NOMO-1 (cell line): ENCODE results near the gene CD74.
"Not testable (repeated sequence)": the region's sequence is repeated elsewhere in the genome, so short reads cannot be mapped to it uniquely, and the experiment has no call there.

ENCODE experiments used
- DNase-seq, 2 experiments: peaks; one replicate each; lab custom pipeline; 2025; ENCODE audit not compliant: unreplicated experiment in 2 of 2; lab: John Stamatoyannopoulos, UW

CD74 gene

DNA sequence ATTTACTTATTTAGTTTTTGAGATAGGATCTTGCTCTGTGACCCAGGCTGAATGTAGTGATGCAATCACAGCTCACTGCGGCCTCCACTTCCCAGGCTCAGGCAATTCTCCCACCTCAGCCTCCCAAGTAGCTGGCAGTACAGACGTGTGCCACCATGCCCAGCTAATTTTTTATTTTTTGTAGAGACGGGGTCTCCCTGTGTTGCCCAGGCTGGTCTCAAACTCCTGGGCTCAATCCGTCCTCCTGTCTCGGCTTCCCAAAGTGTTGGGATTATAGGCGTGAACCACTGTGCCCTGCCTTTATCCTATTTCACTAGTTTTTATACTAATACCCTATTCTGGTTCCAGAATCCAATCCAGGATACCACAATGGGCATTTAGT lies 30.0 kb upstream of the CD74 start:
- DNase-seq = no peak

DNA sequence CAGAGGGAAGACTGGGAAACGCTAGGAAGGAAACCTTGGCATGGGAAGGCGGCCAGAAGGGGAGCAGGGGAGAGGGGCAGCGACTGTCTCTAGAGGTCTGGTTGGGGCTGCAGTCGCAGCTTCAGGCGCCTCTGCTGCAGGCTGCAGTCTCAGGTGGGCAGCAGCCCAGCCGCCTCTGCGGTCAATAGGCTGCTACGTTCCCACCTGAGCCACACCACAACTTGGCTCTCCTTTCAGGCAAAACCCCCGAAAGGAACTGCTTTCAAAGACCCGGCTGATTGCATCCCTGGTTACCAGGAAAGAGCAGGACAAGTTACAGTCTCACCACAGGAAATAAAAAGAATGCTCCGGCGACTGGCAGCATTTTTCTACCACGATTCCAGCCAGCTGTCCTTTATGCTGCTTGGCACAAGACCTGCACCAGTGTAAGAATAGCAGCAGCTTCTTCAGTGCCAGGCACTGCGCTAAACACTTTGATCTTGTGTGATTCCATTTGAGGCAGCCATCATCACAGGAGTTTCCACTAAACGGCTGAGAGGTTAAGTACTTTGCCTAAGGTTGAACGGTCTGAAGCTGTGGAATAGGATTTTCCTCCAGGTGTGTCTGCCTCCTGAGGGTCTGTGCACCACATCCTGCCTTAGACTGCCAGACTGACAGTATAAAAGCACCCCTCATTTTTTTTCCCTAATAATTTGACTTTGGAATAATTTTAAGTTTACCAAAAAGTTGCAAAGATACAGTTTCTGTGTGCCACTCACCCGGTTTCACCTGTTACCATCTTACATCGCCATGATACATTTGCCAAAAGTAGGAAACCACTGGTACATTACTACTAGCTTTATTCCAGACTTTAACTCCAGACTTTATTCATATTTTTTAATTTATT lies 29.3 kb upstream of the CD74 start:
- no peak for DNase-seq

DNA sequence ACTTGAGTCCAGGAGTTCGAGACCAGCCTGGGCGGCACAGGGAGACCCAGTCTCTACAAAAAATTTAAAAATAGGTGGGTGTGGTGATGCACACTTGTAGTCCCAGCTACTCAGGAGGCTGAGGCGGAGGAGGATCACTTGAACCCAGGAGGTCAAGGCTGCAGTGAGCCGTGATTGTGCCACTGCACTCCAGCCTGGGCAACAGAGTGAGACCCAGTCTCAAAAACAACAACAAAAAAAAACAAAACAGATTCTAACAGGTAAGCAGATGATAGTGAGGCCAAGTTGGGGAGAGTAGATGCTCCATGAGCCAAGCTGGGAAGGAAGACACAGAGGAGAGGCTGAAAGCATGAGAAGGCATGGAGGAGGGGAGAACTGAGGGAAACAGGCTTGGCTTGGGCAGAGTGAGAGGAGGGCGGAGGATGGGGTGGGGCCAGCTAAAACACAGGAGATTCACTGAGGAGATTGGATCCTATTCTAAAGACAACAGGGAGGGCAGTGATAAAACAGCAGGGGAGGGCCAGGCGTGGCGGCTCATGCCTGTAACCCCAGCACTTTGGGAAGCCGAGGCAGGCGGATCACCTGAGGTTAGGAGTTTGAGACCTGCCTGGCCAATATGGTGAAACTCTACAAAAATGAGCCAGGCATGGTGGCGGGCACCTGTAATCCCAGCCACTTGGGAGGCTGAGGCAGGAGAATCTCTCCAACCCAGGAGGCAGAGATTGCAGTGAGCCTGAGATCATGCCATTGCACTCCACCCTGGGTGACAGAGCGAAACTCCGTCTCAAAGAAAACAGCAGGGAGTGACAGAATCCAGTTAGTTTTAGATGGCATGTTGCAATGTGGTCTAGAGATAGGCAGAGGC lies 28.5 kb upstream of the CD74 start:
- DNase-seq = no peak

DNA sequence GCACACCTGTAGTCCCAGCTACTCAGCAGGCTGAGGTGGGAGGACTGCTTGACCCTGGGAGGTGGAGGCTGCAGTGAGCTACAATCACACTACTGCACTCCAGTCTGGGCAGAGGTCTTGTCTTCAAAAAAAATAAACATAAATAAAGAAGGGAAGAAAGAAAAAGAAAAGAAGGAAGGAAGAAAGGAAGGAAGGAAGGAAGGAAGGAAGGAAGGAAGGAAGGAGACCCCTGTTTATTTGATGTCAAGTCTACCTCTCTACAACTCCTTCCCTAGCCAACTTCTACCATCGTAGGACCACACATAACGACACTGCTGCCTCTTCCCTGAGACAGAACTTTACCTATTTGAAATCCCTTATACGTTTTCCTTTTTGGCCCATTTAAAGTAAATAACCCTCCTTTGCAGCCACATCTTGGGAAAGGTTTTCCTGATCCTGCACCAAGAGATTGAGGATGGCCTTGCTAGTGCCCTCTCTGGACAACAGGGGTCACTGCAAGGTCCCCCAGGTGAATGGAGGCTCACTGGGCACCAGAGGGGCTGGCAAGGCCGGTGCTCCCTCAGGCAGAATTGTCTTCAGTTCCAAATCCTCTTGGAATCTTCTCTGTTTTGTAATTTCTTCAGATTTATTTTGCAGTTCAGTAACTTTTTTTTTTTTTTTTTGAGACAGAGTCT lies 26.3 kb upstream of the CD74 start:
- DNase-seq = peak in 1 of 2 experiments; percentile 15

DNA sequence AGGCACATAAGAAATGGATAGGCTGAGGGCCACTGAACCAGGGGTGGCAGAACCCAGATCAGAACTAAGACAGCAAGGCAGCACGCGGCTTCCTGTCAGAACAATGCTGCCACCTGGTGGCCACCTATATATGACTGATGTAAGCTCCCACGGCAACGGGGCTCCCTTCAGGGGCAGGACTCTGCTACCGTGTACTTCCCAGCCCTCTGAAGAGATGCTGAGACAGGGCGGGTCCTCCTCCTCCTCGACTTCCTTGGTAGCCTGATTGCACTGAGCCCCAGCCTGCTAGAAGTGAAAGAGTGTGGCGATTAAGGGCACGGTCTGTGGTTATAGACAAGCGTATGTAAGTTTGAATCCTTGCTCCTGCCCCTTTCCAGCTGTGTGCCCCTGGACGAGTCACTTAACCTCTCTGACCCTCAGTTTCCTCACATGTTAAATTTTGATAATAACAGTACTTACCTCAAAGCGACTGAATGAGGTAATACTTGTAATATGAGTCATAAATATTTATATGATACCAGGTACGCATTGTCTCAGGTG lies 23.5 kb upstream of the CD74 start:
- peak; percentile 81 to 87 for DNase-seq

DNA sequence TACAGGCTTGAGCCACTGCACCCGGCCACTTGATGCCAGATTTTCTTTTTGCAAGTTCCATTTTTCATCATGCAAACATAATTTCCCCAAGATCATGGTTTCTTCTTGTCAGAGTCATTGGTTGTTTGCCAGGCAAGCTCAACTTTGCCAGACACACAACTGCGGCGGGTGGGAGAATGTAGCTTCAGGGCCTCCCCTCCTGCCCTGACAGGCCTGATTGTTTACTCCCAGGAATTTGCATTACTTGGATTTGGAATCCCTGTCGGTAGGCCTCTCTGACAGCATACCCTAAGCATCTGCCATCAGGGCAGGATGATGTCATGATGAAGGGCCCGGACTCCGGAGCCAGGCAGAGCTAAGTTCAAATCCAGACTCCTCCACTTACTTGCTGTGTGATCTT lies 21.8 kb upstream of the CD74 start:
- DNase-seq = no peak

DNA sequence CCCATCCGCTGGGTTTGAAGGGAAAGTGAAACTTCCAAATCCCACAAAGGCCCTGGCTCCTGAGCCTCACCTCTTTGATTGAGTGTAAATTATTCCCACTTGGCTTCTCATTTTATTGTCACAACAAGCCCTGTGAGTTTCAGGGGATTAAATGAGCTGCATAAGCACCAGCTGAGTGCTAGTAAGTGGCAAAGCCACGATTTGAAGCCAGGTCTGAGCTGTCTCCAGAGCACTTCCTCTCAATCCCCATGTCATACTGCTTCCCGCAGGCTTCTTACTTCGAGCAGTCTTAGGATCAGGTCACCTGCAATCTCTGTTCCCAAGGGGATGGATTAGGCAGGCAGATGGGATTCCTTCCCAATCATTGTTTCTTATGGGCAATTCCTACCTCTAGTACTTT lies 18.9 kb upstream of the CD74 start:
- no peak for DNase-seq

DNA sequence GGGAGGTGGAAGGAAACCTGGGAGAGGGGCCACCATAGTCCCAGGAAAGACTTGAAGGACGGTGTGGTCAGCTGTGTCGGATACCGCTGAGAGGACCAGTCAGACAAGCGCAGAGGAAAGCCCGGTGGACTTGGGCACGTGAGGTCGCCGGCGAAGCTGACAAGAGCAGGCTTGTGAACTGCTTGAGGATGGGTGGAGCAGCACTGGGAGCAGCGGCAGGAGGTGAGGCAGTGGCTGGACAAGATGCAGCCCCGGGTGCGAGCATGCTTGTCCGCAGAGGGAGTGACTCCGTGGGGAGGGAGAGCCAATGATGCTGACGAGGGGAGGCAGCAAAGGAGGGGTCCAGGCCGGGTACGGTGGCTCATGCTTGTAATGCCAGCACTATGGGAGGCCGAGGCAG lies 18.3 kb upstream of the CD74 start:
- DNase-seq = no peak

DNA sequence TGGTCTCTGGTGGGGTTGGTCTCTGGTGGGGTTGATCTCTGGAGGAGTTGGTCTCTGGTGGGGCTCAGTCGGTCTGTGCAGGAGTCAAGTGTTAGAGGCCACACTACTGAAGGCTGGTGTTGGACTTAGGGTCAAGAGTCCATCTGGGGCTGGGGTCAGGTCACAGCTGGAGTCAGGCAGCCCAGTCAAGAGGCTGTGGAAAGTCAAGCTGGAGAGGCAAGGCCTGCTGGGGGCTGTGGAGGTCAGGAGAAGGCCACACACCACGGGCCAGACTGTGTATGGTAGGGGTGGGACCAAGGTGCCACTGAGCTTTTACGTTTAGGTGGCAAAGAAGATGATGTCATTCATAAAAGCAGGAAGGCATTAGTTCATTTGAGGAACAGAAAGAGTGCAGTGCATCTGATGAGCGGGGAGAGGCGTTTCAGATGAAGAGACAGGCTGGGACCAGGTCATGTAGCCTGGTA lies 16.7 kb upstream of the CD74 start:
- DNase-seq = peak; percentile 13 to 59

DNA sequence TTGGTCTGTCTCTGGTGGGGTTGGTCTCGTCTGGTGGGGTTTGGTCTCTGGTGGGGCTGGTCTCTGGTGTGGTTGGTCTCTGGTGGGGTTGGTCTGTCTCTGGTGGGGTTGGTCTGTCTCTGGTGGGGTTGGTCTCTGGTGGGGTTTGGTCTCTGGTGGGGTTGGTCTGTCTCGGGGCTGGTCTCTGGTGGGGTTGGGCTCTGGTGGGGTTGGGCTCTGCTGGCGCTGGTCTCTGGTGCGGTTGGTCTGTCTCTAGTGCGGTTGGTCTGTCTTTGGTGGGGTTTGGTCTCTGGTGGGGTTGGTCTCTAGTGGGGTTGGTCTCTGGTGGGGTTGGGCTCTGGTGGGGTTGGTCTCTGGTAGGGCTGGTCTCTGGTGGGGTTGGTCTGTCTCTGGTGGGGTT lies 16.3 kb upstream of the CD74 start:
- DNase-seq = no peak

DNA sequence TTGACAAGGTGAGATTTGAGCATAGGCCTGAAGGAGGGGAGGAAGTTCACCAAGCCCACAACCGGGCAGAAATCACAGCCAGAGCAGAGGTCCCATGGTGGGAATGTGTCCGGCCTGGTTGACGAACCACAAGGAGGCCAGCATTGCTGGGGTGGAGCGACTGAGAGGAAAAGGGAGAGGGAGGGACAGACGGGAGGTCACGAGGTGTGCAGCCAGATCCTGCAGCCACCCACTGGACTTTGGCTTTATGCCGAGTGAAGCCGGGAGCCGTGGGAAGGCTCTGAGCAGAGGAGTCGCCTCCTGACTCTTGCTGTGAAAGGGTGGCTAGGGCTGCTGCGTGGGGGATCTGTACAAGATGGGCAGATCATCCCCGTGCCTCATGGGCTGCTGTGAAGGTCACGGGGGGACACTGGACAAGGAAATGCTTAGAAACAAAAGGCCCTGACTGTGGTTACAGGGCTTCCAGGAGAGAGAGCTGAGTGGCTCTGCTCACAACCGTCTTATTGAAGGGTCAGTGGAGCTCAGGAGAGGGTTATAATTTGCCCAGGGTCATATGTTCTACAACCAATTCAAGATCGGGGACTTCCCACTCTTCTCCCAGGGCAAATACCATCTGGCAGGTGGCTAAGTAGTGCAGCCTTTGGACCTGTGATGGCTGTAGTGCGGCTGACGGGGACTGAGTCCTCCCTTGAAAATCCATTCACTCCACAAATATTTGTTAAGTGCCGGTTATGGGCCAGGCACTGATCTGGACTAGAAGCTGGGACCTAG lies 15.6 kb upstream of the CD74 start:
- no peak for DNase-seq

DNA sequence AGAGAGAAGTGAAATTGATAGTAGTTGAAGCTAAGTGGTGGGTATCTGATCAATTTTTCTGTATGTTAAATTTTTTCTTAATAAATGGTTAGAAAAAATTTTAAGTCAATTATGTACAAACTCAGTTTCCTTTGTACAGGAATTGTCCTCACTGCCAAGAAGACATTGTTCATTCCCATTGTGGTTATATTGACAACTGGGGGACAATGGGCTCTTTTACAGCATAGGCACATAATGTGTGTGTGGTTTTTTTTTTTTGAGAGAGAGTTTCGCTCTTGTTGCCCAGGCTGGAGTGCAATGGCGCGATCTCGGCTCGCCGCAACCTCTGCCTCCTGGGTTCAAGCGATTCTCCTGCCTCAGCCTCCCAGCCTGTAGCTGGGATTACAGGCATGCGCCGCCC lies 13.5 kb upstream of the CD74 start:
- DNase-seq = not testable (repeated sequence)

DNA sequence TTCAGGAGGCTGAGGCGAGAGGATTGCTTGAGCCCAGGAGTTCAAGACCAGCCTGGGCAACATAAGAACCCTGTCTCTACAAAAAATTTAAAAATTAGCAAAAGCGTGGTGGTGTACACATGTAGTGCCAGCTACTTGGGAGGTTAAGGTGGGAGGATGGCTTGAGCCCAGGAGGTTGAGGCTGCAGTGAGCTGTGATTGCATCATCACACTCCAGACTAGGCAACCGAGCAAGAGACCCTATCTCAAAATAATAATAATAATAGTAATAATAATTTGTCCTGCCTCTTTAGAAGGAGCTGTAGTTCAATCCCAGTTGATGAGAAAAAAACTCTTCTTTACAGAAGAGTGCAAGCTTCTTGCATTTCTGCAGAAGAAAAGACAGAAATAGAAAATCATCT lies 10.0 kb upstream of the CD74 start:
- DNase-seq = no peak

DNA sequence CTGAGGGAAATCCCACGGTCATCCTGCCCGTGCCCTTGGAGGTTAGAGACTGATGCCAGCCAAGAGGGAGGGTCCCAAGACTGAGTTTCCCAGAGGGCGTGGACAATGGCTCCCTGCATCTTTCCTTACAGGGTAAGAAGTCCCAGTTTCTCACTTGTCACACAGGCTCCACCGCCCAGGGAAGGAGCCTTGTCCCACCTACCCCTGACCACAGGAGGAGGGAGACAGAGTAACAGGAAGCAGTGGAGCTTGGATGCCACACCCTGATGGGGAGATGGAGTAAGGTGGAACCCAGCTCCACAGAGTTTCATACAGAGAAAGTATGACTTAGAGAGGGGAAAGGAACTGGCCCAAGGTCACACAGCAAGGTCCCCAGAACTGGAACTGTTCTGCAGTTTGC lies 9.4 kb upstream of the CD74 start:
- DNase-seq = no peak

DNA sequence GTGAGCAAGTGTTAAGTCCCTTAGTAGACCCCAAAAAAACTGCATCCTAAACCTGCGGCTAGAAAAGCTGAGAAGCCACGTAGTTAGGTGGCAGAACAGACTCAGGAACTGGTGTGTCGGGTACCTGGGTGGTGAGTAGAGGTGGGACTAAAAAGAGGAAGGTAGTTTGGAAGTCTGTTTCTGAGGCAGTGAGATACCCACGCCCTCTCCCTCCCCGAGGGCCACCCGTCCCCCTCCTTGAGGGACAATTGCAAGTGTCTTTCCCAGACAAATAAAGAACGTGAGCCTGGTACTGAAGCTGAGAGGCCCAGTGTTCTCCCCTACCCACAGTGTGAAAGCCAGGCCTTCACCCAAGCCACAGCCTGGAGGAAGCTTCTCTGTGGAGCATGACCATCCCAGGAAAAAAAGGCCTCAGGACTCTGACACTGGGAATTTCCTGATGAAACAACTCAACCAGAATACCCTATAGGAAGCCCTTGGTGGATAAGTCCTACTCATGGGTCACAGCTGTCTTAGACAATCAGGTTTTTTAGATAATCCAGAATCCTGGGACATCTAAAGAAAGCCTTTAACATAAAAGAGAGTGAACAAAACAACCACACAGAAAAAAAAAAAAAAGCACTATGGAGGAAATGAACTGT lies 7.0 kb upstream of the CD74 start:
- DNase-seq = peak; percentile 29 to 54

DNA sequence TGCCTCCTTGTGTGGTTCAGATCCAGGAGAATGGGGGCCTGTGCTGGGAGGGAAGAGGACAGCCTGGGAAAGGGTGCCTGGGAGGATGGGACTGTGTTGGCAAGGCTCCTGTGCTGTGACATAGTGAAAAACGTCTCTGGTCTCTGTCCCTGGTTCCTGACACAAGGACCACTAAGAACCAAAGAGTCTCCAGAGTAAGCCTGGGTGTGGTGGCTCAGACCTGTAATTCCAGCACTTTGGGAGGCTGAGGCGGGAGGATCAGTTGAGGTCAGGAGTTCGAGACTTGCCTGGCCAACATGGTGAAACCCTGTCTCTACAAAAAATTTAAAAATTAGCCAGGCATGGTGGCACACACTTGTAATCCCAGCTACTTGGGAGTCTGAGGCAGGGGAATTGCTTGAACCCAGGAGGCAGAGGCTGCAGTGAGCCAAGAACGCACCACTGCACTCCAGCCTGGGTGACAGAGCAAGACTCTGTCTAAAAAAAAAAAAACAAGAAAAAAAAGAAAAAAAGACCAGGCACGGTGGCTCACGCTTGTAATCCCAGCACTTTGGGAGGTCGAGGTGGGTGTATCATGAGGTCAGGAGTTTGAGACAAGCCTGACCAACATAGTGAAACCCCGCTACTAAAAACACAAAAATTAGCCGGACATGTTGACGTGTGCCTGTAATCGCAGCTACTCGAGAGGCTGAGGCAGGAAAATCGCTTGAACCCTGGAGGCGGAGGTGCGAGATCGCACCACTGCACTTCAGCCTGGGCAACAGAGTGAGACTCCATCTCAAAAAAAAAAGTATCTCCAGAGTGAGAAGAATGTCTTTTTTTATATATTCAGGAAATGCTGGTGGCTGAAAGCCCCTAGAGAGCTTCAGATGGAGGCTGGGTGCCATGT lies 1.4 kb upstream of the CD74 start:
- DNase-seq = not testable (repeated sequence)

DNA sequence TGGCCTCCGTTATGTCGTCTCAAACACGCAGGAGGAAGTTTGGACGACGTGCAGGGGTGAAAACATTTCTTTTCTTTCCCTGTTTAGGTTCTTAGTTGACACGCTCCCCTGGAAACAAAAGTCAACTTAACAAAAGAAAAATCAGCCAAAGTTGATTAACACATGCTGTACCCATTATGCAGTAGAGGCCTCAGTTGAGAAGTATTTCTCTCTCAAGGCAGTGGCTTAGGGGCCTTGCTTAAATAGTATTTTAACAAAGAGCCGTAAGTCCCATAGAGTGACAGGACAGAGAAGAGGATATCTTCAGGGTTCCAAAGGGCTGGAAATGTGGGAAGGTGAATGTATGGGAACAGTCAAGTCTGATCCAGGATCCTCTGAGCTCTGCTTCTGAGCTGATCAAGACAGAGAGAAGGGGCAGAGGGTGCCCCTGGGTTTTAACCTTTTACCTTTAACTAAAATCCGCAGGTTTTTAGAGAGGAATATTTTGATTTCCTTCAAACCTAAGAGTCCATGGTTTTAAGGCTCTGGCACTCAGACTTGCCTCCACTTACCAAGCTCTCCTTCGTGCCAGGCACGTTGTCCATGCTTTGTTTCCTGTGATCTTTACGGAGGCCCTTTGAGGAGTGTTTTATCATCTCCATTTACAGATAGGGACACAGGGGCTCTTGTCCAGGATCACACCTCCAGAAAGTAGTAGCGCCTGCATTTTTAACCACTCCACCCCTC lies 629 bp upstream of the CD74 start:
- no peak for DNase-seq
